ENCODE results near the gene TCP1.

- TF ChIP-seq CREB5 (CRISPR knock-in tag; IDR thresholded peaks at IDR 0.05; ENCODE audit: low read depth): no peak
- no peak for TF ChIP-seq TSHZ2 (CRISPR knock-in tag; IDR thresholded peaks at IDR 0.05)
- no peak for TF ChIP-seq RARB (CRISPR knock-in tag; IDR thresholded peaks at IDR 0.05)
- no peak for TF ChIP-seq ARNTL (CRISPR knock-in tag; IDR thresholded peaks at IDR 0.05; ENCODE audit: borderline replicate concordance, low read depth)
- no peak for TF ChIP-seq OSR1 (CRISPR knock-in tag; IDR thresholded peaks at IDR 0.05)
- TF ChIP-seq ZFP30 (CRISPR knock-in tag; IDR thresholded peaks at IDR 0.05): no peak
Observed at GRCh38 chr6:159778542-159779103, 10.8 kb downstream of the TCP1 start.
